ENCODE data around the gene AGAP3. TPM values are rescaled to one million over a fixed set of nuclear protein-coding genes. Genes with fewer than 3 reads are reported as not detected.

Gene AGAP3
- total and polyA plus RNA-seq, 2 of the 4 experiments (the other 2 are of a cell fraction): 35.3 to 93.9 TPM

- intact Hi-C loops (cut with micrococcal nuclease): no loop called here
- H2BK5ac ChIP-seq (ENCODE audit: low read depth, low read length, poor library complexity, severe bottlenecking): no peak overlapping the region
- no peak overlapping the region for H2AK5ac ChIP-seq (ENCODE audit: low read depth, low read length)
- H3K4me3 ChIP-seq (ENCODE audit: insufficient read depth, low read depth, low read length): no peak overlapping the region
- no peaks in the 10 kb centered on the region; the same call in 1 of the 2 replicates for H3K9me1 ChIP-seq (ENCODE audit: insufficient read depth, low read length)
- no peak overlapping the region for H2AK9ac ChIP-seq (replicated peaks; ENCODE audit: low read depth, low read length, poor library complexity)
- H3K79me1 ChIP-seq (ENCODE audit: low read depth in 1 of 2, low read length in 2 of 2): peaks cover 0 to 4% of the 10 kb centered on the region in 2 experiments; a peak in 2 of 4 replicates
- no peak overlapping the region for H3K56ac ChIP-seq (ENCODE audit: extremely low read depth, insufficient read depth, low read length)
- H3K36me3 ChIP-seq (ENCODE audit: control insufficient read depth, insufficient read depth, low read length): peaks cover 77% of the 10 kb centered on the region
- H3K4me1 ChIP-seq (ENCODE audit: control insufficient read depth, insufficient read depth, low read length): no peaks in the 10 kb centered on the region
- no peaks in the 10 kb centered on the region; the same call in 1 of the 2 replicates for H4K20me1 ChIP-seq (ENCODE audit: insufficient read depth, low read length)
- ATAC-seq (ENCODE audit: low read depth): no peak
- H2BK15ac ChIP-seq (ENCODE audit: low read depth, low read length): no peak overlapping the region
- BruUV-seq (replicated peaks): no TSS peak
- dilution Hi-C loops (cut with HindIII; ENCODE audit: low sequenced_read_pairs, unreplicated experiment): no loop called here
- no peak overlapping the region for H4K5ac ChIP-seq (ENCODE audit: low read depth, low read length)
- H2BK120ac ChIP-seq (ENCODE audit: low read depth, low read length): no peak overlapping the region
- no peak overlapping the region for H3K14ac ChIP-seq (replicated peaks; ENCODE audit: low read depth, low read length)
- H2AFZ ChIP-seq (replicated peaks; ENCODE audit: low read length, poor library complexity): peak overlapping the region; percentile 17
- 100% methylated on average over 1 of the region's 5 CpGs; no CpG with 5 or more reads in 1 of the 2 experiments for WGBS, 2 experiments (ENCODE audit: extremely low coverage in 2 of 2, insufficient read length in 1 of 2)
- in situ Hi-C loops (cut with MboI; ENCODE audit: low sequenced_read_pairs): no loop called here
- ChIA-PET POLR2A (ENCODE audit: unreplicated experiment) (no interaction called here), CTCF (interaction anchor here (0.5 kb wide), 1 partner anchor 28 kb away, joined by 3 read pairs; no protein-coding TSS in a partner anchor)
- TF ChIP-seq BHLHE40 (IDR thresholded peaks at IDR 0.05; ENCODE audit: low read depth, low read length): no peak
- TF ChIP-seq MXI1 (IDR thresholded peaks at IDR 0.05; ENCODE audit: borderline replicate concordance, low read depth, low read length): no peak
- TF ChIP-seq NFE2L2 (IDR thresholded peaks at IDR 0.05; ENCODE audit: low read depth, low read length): no peak
- H3K27me3 ChIP-seq (ENCODE audit: control insufficient read depth, insufficient read depth, low read length): no peaks in the 10 kb centered on the region
- no peaks in the 10 kb centered on the region for H3K9me3 ChIP-seq (ENCODE audit: control insufficient read depth, insufficient read depth, low read length)
- H3K4ac ChIP-seq (ENCODE audit: low read depth, low read length): no peak overlapping the region
- no peak overlapping the region for H3K27ac ChIP-seq (ENCODE audit: insufficient read depth, low read length)
- H3K4me2 ChIP-seq (ENCODE audit: low read depth, low read length): no peak overlapping the region
- DNase-seq: no peak
- no peak overlapping the region for H3K18ac ChIP-seq (ENCODE audit: low read depth, low read length)
- no peak overlapping the region for H4K91ac ChIP-seq (ENCODE audit: insufficient read depth, low read depth, low read length)
- no peak overlapping the region for H3K23ac ChIP-seq (ENCODE audit: low read depth, low read length)
- H4K8ac ChIP-seq (ENCODE audit: low read depth in 2 of 2, low read length in 2 of 2): no peak overlapping the region
- H3K9ac ChIP-seq (ENCODE audit: low read depth, low read length): no peak overlapping the region
- no peak overlapping the region for H2BK20ac ChIP-seq (ENCODE audit: low read depth, low read length)
These were observed 49.2 kb downstream of the AGAP3 start for GRCh38 chr7:151135525-151135845.
